Activated CD4-positive, alpha-beta T cell treated with anti-CD3 and anti-CD28 coated beads for 24 hours (primary cell): Measurements from ENCODE around the gene CCK.
"Not testable (repeated sequence)": the region's sequence is repeated elsewhere in the genome, so short reads cannot be mapped to it uniquely, and the experiment has no call there.

Experiments
- DNase-seq, 2 donors: peaks; one replicate each; pipeline ENCODE4 v3.0.0-alpha.2; 2020; ENCODE audit warnings: low read depth in 2 of 2

The CCK gene

GRCh38 chr3:42266085-42266484 is at the start of gene CCK:
CCK (minus strand) TSS chr3:42266185; CDS start chr3:42263630, 2,555 bp downstream.
- no peak for DNase-seq

- no peak for DNase-seq
Observed at GRCh38 chr3:42314411-42314810, 48.4 kb upstream of the CCK start.

GRCh38 chr3:42308651-42309050 is 42.7 kb upstream of the CCK start:
- DNase-seq = no peak

GRCh38 chr3:42306499-42306898 is 40.5 kb upstream of the CCK start:
- DNase-seq = no peak

- no peak for DNase-seq
Observed at GRCh38 chr3:42302924-42303634, 37.1 kb upstream of the CCK start.

GRCh38 chr3:42301446-42302175 is 35.6 kb upstream of the CCK start:
- DNase-seq = no peak

- no peak for DNase-seq
Observed at GRCh38 chr3:42300778-42301177, 34.8 kb upstream of the CCK start.

- no peak for DNase-seq
Observed at GRCh38 chr3:42300013-42300412, 34.0 kb upstream of the CCK start.

- DNase-seq = no peak
Observed at GRCh38 chr3:42298259-42298658, 32.3 kb upstream of the CCK start.

- DNase-seq = no peak
Observed at GRCh38 chr3:42292009-42292408, 26.0 kb upstream of the CCK start.

- DNase-seq = no peak
Observed at GRCh38 chr3:42290966-42291714, 25.2 kb upstream of the CCK start.

GRCh38 chr3:42289026-42289425 is 23.0 kb upstream of the CCK start:
- DNase-seq = no peak

- no peak for DNase-seq
Observed at GRCh38 chr3:42288385-42288784, 22.4 kb upstream of the CCK start.

- not testable (repeated sequence) for DNase-seq
Observed at GRCh38 chr3:42287423-42287822, 21.4 kb upstream of the CCK start.

GRCh38 chr3:42277676-42278075 is 11.7 kb upstream of the CCK start:
- no peak for DNase-seq

- no peak for DNase-seq
Observed at GRCh38 chr3:42276141-42277132, 10.5 kb upstream of the CCK start.

GRCh38 chr3:42275217-42275616 is 9.2 kb upstream of the CCK start:
- DNase-seq = no peak

GRCh38 chr3:42274266-42274665 is 8.3 kb upstream of the CCK start:
- DNase-seq = no peak

- DNase-seq = no peak
Observed at GRCh38 chr3:42273361-42273760, 7.4 kb upstream of the CCK start.

GRCh38 chr3:42271786-42272185 is 5.8 kb upstream of the CCK start:
- no peak for DNase-seq

- no peak for DNase-seq
Observed at GRCh38 chr3:42270561-42270960, 4.6 kb upstream of the CCK start.
